Jurkat, Clone E6-1 (cell line): ENCODE measurements around the gene NOX5.

Experiments used
- DNase-seq: peaks from one replicate; pipeline ENCODE4 v3.0.0-alpha.2; 2011; ENCODE audit warnings: low read depth, low spot score
- H3K4me3 ChIP-seq: 2 replicates; pipeline ENCODE4 v1.5.1; 2011; ENCODE audit warnings: mild to moderate bottlenecking, low read length, control low read depth, moderate library complexity

Gene NOX5

DNA sequence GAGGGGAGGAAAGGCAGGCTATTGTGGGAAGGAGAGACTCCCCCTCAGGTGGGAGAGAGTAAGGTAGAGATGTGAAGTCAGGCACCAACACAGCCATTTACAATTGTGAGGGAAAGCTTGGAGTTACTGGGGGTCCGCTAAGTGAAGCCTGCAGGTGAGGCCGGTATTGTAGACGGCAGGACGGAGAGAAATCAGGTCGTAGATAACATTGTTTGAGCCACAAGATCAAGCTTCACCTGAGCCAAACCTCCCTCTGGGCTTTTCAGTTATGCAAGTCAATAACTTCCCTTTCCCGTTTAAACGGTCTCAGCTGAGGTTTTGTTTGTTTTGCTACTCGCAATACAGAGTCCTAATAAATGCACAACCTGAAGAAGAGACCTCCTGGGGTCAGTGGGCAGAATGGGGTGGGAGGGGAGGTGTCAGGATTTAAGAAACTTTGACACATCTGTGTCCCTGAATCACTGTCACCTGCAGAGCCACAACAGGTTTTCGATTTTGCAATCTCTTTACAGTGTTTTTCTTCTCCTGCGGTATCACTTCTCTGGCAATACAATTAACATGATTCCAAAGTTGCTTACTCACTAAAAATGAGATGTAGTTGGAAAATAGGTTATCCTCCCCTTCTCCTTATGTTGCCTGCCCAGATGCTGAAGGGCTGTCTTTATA is 73.9 kb downstream of the NOX5 start:
- H3K4me3 ChIP-seq = no peak overlapping the region
- DNase-seq = no peak

DNA sequence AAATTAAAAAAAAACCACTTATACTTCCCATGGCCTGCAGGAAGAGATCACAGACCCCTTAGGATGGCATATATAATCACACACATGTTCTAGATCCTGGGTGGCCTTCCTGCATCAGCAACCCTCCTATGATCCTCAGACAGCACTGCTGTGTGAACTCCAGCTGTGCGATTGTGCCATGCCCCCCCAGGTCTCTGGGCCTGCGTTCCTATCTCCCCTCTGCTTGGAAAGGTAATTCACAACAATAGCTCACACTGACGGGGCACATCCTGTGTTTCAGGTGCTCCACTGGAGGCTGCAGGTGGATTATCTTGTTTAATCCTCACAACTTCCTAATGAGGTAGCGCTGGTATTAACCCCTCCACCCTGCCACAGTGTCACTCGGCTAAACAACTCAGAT is 74.8 kb downstream of the NOX5 start:
- H3K4me3 ChIP-seq = no peak overlapping the region

DNA sequence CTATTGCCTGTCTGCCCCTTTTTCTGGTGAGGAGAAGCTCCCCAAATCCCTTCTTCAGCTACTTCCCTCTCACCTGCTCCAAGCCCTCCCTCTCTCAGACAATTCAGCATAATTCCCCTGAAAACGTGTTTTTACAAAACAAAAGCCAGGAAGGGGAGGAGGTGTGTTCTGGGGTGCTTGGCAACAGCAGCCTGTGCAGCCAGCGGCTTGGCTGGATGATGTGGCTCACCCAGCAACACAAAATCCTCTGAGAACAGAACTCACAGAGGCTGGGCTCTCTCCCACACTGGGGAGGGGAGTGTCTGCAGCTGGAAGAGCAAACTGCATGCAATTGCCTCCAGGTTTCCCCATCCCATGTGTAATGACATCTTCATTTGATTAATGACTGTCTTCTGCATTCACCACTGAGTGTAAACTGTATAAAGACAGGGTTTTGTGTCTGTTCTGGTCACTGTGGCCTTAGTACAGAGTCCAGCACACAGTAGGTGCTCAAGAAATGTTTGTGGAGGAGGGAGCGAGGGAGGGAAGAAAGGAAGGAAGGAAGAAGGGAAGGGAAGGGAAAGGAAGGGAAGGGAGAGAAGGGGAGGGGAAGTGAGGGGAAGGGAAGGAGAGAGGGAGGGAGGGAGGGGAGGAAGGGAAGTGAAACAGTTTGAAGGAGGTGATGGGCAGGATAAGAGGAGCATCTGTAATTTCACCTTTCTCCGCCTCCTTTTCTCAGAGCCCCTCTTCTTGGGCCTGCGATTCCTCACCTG is 75.9 kb downstream of the NOX5 start:
- no peak for DNase-seq
- no peak overlapping the region for H3K4me3 ChIP-seq

More for the DNA sequence above, 74.8 kb downstream of the NOX5 start:
- DNase-seq = no peak

DNA sequence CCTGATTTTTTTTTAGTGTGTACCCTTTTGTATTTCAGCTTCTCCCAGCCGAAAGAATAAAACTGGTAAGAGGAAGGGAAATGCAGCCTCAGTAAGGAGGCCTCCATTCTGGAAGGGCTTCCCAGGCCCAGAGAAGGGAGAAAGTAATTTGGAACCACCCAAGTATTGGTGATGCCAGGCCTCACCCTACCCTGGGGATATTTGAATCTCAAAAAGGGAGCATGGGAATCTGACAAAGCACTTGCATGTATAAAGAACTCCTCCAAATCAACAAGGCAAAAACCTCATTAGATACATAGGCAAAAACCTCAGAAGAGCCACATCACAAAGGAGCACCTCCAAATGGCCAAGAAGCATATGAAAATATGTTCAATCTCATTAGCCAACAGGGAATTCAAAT is 77.2 kb downstream of the NOX5 start:
- DNase-seq = no peak

DNA sequence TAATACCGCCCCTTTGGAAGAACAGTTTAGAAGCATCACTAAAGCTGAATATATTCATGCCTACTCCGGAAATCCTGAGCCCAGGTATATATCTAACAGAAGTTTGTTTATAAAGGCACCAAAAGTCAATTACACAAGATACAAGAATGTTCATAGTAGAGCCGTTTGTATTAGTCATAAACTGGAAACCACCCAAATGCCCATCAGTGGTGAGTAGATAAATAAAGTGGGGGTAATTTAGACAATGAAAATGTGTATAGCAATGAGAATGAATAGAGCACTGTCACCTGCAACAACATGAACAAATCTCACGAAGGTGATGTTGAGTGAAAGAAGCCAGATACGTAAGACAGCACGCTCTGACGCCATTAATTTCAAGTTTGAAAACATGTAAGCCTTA is 77.7 kb downstream of the NOX5 start:
- H3K4me3 ChIP-seq = no peak overlapping the region
- no peak for DNase-seq

More for the DNA sequence above, 77.2 kb downstream of the NOX5 start:
- H3K4me3 ChIP-seq = no peak overlapping the region

DNA sequence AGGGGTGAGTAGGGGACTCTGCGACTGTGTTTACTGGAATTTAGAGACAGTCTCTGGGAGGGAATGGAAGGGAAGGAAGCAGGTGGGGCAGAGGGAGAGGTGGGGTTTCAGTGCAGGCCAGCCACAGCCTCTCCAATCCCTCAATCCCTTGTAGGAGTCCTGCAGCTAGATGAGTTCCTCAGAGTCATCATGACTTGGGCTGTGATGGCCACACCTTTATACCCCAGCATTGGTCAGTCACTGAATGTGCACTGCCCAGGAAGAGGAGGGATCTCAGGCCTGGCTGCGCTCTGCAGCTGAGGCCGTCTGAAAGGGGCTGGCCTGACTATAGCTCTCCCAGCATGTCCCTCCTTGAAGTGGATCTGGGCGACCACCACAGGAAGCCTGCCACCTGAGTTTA is 78.6 kb downstream of the NOX5 start:
- no peak overlapping the region for H3K4me3 ChIP-seq
- no peak for DNase-seq

DNA sequence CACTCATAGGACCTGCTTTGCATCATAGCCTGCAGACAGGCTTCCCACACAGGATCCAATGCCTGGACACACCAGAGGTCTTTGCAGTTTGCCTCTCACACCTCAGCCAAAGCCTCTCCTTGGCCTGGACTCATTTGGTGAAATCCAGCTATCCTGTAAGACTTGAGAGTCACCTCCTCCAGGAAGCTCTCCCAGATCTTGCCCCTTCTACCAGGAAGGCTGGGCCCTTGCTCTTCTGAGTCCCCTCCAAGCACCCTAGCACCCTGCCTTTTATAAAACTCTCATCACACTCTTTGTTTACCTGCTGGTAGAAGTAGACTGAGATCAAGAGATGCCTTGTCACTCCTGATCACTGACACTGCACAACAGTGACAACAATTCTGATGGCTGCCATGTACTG is 79.1 kb downstream of the NOX5 start:
- no peak overlapping the region for H3K4me3 ChIP-seq
- DNase-seq = no peak

DNA sequence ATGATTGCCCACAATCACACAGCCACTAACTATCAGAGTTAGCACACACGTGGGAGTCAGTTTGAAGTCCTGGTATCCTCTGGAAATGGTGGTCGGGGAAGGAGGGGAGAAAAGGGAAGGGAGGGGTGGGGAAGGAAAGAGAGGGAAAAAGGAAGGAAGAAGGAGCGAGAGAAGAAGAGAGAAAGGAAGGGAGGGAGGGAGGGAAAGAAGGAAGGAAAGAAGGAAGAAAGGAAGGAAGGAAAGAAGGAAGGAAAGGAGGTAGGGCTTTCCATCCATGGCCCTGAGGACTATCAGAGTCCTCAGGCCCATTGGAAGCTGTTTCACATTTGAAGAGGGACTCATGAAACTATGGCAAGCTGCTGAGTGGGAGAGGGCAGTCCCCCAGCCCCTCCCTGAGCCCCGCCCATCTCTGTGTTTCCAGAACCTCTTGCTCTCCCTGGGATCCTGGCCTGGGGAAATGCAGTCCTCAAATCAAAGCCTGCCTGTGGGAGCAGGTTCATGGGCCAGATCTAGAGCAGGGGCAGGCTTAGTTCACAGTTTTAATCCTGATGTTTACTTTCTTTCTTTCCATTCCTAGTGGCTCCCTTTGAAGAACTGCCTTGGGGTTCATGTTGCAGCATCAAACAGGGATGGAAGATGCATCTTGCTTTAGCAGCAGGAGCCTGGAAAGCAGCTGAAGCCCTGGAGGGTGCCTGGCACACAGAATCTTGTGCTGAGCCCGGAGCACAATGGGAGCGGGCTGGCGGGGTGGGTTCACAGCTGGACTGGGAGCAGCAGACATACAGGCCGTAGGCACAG is 79.8 kb downstream of the NOX5 start:
- no peak overlapping the region for H3K4me3 ChIP-seq
- no peak for DNase-seq

DNA sequence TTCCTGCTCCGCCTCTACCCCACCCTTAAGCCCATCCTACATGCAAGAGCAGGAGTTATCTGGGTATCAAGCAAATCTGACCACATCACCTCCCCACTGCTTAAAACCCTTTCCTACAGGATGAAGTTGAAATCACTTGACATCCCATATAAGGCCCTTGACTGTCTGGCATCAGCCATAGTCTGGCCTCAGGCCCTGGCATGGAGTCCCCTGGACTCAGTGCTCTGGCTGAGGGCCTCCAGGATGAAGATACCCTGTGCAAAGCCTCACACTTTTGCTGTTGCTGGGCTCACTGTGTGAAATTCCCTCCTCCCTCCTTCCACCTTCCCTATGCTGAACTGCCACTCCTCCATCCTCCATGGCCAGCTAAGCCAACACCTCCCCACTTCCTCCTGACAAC is 80.8 kb downstream of the NOX5 start:
- H3K4me3 ChIP-seq = no peak overlapping the region
- no peak for DNase-seq

DNA sequence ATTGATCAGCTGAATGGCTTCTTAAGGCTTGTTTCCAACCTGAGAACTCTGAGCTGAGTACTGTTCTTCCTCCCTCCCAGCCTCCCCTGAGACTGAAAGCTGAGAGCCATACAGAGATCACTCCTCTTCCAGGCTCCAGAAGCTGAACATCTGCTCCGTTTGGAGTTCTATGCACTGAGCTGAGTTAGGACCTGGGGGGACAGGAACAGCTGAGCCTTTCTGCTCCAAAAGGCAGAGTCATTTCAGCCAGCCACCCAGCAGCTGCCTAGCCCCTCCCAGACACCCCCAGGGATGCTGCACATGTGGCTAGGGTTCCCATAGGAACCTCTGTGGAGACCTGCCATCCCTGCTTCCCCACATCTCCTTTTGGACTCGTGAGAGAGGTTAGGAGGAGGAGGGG is 81.7 kb downstream of the NOX5 start:
- no peak for DNase-seq
- H3K4me3 ChIP-seq = no peak overlapping the region

DNA sequence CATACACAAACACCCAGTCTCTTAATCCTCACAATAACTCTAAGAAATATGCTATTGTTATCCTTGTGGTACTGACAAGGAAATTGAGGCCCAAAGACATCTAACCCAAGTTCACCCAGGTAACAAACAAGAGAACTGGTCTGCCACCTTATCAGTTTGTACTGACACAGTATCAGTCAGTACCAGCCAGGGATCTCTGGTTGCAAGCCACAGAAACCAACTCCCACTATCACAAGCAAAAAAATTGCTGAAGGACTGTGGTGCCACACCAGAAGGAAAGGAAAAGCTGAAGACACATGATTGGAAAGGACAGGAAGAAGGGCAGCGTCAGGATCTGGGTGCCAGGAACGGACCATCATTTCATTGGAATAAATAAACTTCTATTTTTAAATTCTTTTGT is 82.1 kb downstream of the NOX5 start:
- DNase-seq = no peak
- no peak overlapping the region for H3K4me3 ChIP-seq

DNA sequence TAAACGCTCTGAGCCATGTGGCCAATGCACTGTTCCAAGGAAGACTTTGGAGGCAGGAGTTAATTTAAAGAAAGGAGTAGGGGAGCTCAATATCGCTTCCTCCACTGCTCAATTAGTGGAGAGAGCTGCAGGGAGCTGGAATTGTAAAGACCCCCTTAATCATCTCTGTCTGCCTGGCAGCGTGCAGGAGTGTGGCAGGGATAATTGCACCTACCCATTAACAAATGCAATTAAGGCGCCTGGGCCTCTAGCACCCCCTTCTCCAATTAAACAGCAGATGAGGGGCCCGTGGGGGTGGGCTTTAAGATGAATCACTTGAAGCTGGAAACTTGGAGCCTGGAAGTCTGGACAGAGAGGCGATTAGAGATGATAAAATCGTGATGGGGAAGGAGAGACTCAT is 84.3 kb downstream of the NOX5 start:
- no peak for DNase-seq

DNA sequence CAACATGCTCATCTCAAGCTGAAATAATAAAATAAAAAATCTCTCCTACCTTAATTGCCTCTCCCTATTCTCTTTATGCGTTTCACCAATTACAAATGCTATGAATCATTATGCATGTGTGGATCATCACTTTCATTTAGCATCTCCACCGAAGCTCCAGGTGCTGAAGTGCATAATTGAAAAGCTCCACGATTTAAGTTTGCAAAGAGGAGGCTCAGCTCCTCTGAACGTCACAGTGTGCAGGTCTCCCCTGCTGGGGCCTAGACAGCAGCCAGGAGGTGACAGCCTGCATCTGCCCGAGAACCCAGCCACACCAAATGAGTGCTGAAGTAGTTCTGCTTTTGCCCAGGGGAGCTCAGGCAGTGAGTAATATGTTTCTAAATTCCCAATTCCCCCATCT is 85.4 kb downstream of the NOX5 start:
- no peak for DNase-seq
- no peak overlapping the region for H3K4me3 ChIP-seq

More for the DNA sequence above, 84.3 kb downstream of the NOX5 start:
- H3K4me3 ChIP-seq = no peak overlapping the region

DNA sequence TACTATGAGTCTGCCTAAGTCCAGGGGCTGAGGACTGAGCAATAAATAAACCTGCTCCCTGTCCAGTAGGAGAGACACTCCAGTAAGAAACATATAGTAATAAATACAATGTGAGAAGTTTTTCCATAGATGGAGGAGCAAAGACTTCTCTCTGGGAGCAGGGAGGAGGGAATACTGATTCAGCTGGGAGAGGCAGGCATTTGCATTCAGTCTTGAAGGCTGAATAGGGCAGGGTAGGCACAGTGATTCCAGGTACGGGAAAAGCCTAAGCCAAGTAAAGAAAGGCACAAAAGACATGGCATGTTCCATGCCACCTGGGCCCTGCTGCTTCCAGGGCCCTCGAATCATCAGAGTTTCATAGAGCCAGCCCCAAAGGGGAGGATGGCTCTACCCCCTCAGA is 86.3 kb downstream of the NOX5 start:
- no peak for DNase-seq
- H3K4me3 ChIP-seq = no peak overlapping the region

DNA sequence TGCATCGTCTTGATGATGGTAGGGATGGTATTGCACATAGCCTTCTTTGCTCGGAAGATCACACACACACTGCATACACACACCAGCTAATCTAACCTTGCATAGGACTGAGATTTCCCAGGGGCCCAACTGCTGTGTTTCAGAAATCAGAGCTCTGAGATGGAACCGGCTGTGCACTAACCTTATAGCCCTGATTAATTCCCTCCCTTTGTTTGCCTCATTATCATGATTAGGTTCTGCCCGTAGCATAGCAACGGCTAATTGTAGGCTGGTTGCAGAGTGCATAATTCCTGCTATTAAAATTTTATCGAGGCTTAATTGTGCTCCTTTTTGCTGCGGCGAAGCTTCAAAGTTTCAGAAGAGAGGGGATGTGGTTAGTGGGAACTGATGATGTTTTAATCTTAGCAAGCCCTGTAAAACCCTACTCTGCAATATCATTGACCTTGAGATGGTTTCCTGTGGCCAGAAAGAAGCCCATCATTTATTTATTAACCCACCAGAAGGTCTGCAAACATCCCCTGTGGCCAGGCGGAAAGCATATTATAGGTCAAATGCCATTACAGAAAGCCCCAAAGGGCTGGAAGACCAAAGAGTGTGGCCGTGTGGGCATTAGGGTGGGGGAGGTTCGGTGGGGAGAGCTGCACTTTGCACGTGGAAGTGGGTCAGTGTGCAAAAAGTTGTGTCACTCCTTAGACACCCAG is 89.7 kb downstream of the NOX5 start:
- H3K4me3 ChIP-seq = no peak overlapping the region
- DNase-seq = no peak

DNA sequence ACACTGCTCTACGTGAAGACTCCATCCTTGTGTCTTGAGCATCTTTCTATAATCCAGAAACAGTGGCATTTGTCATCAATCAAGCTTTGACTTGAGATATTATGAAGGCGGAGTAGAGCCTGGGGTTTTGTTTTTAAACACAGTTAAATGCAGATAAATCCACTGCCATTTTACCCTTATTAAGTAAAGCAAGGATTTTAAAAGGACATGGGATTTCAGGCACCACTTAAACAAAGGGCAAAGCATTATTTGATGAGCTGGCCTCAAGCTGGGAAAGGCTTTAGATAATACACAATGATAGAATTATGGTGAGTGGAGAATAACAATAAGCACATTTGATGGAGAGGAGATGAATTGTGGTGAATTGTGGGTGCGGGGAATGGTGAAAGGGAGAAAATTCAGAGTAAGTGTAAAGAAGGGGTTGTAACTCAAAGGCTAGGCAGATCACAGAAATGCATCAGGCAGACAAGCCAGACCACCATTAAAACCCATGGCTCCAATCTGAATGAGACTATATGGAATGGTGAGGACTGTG is 91.0 kb downstream of the NOX5 start:
- no peak overlapping the region for H3K4me3 ChIP-seq
- no peak for DNase-seq

DNA sequence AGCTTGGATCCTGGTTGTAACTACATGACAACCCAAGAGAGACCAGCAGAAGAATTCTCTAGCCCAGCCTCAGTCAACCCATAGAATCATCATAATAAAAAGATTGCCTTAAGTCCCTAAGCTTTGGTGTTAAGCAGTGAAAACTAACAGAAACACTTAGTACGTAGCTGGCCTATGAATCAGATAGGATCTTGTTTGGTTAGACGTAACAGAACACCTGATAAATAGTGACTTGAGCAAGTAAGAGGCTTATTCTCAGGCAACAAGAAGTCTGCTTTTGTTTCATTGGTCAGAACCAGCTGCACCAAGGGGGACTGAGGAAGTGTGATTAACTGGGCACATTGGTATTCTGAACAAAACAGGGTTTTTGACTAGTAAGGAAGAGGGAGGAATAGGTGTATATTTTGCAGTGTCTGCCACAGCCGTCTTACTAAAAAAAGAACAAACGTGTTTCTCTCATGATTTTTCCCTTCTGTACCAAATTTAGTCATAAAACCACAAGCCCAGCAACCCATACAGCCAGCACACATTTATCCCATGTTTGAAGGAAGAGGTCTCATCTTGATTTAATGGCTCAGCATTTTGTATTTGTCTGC is 92.6 kb downstream of the NOX5 start:
- DNase-seq = no peak

More for the DNA sequence above, 92.6 kb downstream of the NOX5 start:
- no peak overlapping the region for H3K4me3 ChIP-seq
